GM21619 (cell line): ENCODE measurements around the gene SLC2A4RG.

Source experiments
- ATAC-seq: cut with Tn5 transposase; IDR thresholded peaks from one replicate; pipeline ENCODE4 v1.9.1; 2021; ENCODE audit not compliant: unreplicated experiment

Gene SLC2A4RG

GRCh38 chr20:63740627-63741353 lies 1.2 kb downstream of the SLC2A4RG start:
- no peak for ATAC-seq

DNA sequence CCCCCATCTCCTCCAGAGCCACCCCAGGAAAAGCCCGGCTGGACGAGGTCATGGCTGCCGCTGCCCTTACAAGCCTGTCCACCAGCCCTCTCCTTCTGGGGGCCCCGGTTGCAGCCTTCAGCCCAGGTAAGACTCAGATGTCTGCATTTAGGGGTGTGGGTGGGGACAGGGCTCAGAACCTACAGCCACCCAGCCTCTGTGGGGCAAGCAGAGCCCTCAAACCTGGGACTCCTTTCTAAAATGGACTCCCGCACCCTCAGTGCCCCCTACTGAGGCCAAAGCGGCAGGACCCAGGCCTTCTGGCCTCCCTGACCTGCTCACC lies 1.7 kb downstream of the SLC2A4RG start:
- no peak for ATAC-seq

DNA sequence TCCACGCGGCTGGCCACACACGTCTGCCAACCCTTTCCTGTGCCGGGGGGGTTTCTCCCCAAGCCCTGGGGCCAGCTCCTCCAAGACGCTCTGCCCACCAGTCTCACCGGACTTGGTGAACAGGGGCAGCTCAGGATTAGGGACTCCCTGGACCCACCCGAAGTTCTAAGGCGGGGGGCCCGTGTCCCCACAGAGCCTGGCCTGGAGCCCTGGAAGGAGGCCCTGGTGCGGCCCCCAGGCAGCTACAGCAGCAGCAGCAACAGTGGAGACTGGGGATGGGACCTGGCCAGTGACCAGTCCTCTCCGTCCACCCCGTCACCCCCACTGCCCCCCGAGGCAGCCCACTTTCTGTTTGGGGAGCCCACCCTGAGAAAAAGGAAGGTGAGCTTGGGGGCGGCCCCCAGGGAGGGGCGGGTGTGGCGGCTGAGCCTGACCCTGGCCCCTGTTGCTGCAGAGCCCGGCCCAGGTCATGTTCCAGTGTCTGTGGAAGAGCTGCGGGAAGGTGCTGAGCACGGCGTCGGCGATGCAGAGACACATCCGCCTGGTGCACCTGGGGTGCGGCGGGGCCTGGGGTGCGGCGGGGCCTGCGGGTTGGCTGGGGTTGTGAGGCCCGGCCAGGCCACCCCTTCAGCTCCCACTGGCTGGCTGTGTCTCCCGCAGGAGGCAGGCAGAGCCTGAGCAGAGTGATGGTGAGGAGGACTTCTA lies 2.3 kb downstream of the SLC2A4RG start:
- ATAC-seq, result no peak

- no peak for ATAC-seq
Observed at GRCh38 chr20:63742381-63743024, 2.9 kb downstream of the SLC2A4RG start.

DNA sequence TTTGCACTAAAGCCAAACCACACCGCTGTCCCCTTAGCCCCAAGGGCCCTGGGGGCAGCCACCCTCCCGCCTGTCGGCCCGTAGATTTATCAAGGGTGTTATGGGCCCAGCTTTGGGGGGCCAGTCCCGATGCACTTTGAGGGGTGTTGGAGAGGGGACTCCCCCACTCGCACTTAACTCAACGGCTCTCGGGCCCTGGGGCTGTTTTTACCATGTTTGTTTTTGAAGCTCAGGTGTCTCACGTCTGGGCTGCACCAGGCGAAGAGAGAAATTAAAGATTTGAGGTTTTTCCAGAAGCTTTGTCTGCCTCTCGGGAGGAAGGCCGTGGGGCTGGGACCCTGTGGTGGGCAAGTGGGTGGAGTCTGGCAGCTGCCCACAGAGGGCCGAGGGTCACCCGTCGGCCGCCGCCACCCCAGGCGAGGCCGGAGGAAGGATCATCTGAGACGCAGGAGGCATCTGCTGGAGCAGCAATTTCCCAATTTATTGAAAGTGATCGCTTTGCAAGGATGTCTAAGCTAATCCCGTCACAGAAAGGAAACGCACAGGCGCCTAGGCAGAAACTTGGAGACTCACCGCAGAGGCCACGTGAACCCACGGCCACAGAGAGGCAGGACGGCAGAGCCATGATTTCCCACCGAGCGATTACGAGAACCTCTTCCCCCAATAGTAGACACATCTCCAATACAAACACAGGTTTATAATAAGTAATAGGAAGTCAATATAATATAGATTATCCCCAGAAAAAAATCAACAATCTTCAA lies 3.8 kb downstream of the SLC2A4RG start:
- ATAC-seq, result no peak

DNA sequence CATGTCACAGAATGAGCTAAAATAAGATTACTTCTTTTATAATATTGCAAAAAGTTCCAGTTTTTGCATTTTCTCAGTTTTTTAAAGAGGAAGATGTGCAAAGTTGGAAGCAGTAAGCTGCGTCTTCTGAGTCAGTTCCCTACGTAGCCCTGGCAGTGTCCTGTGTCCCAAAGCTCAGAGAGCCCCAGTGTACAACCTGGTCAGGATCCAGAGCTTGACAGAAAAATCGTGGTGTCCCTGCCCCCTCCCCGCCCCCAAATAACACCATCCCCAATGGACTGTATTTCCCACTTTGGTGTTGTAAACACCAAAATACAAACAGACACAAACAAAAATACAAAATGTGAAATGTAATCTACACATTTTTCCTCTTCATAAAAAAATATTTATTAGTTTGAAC lies 4.6 kb downstream of the SLC2A4RG start:
- no peak for ATAC-seq

- ATAC-seq, result no peak
Observed at GRCh38 chr20:63744574-63745423, 5.2 kb downstream of the SLC2A4RG start.

- no peak for ATAC-seq
Observed at GRCh38 chr20:63745424-63745805, 5.8 kb downstream of the SLC2A4RG start.

- no peak for ATAC-seq
Observed at GRCh38 chr20:63745961-63746731, 6.6 kb downstream of the SLC2A4RG start.

DNA sequence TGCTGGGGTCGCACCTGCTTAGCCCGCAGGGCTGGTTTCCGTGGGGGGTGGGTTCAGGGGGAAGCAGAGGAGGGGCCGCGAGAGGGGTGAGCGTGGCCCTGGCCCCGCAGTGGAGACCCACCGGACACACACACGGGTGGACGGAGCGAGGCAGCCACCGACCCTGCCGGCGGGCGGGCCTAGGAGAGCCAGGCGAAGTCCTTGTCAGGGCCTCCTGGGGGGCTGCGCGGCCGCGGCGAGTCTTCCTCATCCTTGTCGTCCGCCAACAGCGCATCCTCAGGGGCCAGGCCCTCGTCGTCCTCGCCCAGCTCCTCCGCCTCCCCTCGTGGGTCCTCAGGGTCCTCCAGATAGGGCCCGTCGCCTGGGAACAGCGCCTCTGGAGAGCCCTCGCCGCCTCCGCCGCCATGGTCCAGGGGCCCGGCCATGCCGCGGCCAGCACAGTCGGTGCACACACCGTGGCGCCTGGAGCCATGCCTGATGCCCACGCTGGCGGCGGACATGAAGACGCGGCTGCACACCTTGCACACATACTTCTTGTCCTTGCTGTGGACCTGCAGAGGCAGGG lies 7.3 kb downstream of the SLC2A4RG start:
- ATAC-seq, result no peak

- no peak for ATAC-seq
Observed at GRCh38 chr20:63747622-63748069, 8.1 kb downstream of the SLC2A4RG start.

DNA sequence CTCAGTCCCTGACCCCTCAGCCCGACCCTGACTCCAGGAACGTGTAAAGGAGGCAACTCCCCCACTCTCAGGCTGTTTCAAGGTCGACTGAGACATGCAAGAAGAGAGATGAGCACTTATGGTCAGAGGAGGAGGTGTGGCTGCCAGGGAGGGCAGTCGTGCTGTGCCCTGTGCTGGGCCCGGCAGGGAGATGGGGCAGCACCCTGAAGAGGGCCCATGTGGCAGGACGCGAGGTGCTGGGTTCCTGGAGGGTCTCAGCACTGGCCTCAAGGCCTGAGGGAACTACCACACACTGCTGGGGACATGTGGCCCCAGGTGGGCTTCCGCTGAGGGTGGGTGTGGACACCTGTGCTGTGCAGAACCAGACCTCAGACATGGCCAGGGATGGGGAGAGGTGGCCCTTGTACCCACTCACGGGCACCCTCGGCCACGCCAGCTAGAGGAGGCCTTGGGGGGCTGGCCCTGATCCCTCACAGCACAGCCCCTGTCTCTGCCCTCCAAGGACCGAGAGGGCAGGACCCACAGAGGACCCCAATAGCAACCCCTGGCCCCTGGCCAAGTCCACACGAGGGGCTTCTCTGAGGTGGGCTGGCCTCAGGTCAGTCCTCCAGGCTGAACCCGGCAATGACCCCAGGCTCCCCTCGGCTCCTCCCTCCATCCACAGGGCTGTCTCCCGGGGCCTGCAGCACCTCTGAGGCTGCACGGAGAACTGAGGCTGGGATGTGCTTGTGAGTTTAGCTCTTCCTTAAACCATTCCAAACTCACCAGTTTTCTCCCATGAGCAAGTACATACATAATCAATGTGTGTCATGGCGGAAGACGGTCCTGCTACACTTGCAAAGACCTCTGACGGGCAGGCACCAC lies 8.7 kb downstream of the SLC2A4RG start:
- no peak for ATAC-seq

GRCh38 chr20:63748934-63749270 lies 9.3 kb downstream of the SLC2A4RG start:
- no peak for ATAC-seq

DNA sequence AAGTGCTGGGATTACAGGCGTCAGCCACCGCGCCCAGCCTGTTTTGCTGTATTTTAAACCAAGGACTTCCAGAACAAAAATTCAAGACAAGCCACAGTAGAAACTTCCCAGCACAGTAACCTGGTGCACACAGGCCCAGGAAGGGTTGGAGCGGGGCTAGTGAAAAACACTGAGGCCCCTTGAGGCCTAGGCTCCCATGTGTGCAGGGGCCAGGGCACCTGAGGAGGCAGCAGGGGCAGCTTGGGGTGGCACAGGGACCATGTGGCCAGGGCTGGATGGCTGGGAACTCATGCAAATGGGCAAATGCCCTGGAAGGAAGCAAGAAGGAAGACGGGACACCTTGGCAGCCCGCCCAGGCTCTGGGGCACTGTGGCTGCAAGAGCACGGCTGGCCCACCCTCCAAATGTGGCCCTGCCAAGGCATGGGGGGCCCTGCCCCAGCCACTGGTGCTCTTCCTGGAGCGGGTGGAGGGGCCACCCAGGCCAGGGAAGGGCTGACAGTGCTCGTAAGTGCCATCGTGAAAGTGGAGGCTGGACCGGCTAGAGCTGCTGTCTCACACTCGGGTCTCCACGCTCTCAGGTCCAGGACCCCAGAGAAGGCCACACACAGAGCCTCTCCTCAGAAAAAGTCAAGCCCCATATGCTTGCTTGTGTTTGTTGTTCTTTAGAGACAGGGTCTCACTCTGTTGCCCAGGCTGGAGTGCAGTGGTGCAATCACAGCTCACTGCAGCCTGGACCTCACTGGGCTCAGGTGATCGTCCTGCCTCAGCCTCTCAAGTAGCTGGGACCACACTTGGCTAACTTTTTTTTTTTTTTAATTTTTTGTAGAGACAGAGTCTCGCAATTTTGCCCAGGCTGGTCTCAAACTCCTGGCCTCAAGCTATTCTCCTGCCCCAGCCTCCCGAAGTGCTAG lies 10.3 kb downstream of the SLC2A4RG start:
- no peak for ATAC-seq

DNA sequence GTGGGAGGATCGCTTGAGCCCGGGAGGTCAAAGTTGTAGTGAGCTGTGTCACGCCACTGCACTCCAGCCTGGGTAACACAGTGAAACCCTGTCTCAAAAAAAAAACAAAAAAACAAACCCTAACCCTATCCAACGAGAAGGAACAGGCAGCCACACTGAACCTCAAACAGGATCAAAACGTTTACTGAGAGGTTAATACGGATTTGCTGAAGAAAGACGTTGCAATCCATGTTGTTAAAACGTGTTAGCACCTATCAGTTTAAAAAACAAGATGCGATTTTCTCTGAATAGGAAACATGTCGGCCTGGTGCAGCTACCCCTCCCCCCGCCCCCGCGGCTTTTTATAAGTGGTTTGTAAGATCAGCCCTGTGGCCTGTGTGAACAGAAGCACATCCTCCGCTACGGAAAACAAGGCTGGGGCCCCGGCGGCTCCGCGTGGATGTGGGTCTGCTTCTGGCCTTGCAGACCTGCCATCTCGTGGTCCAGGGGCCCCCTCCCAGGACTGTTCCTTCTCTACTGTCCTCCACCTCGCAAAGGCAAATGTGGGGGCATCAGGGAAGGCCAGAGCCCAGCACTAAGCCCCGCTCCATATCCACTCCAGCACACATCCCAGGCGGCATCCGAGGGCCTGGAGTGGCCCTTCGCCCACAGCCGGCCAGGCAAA lies 11.4 kb downstream of the SLC2A4RG start:
- ATAC-seq, result no peak

GRCh38 chr20:63751471-63752271 lies 12.1 kb downstream of the SLC2A4RG start:
- no peak for ATAC-seq
